ENCODE results near the gene TSG101. TPM values are rescaled to one million over a fixed set of nuclear protein-coding genes. Genes with fewer than 3 reads are reported as not detected.

The TSG101 gene
- polyA plus RNA-seq, 1 donor (not counting 4 experiments of a cell fraction or from before 2014, with no cell fraction given): 113 TPM

GRCh38 chr11:18479063-18479462 is 47.7 kb downstream of the TSG101 start:
- H3K9ac ChIP-seq (ENCODE audit: control insufficient read depth, extremely low read depth, insufficient read depth, low read length): no peak overlapping the region
- no peak for TF ChIP-seq EZH2 (IDR thresholded peaks at IDR 0.05; ENCODE audit: low read length)
- TF ChIP-seq, protein P1, sequence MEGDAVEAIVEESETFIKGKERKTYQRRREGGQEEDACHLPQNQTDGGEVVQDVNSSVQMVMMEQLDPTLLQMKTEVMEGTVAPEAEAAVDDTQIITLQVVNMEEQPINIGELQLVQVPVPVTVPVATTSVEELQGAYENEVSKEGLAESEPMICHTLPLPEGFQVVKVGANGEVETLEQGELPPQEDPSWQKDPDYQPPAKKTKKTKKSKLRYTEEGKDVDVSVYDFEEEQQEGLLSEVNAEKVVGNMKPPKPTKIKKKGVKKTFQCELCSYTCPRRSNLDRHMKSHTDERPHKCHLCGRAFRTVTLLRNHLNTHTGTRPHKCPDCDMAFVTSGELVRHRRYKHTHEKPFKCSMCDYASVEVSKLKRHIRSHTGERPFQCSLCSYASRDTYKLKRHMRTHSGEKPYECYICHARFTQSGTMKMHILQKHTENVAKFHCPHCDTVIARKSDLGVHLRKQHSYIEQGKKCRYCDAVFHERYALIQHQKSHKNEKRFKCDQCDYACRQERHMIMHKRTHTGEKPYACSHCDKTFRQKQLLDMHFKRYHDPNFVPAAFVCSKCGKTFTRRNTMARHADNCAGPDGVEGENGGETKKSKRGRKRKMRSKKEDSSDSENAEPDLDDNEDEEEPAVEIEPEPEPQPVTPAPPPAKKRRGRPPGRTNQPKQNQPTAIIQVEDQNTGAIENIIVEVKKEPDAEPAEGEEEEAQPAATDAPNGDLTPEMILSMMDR (optimal IDR thresholded peaks at IDR 0.05 in 1 of 3, IDR thresholded peaks at IDR 0.05 in 1 of 3, conservative IDR thresholded peaks at IDR 0.05 in 1 of 3; ENCODE audit: extremely low read depth in 1 of 3, insufficient read depth in 2 of 3, low read length in 3 of 3): no peak
- no peak overlapping the region for H3K27ac ChIP-seq (ENCODE audit: control insufficient read depth, insufficient read depth, low read length)
- no peak overlapping the region for H3K4me3 ChIP-seq (ENCODE audit: control insufficient read depth in 2 of 3, extremely low read depth in 1 of 3, insufficient read depth in 2 of 3, low read depth in 1 of 3, low read length in 3 of 3)
- no peaks in the 10 kb centered on the region for H4K20me1 ChIP-seq (ENCODE audit: control insufficient read depth, extremely low read depth, insufficient read depth, low read length)
- no peak for DNase-seq (ENCODE audit: low read depth, low spot score)
- dilution Hi-C loops (cut with MboI; ENCODE audit: extremely low pct_ligation_motif_present, low sequenced_read_pairs): no loop called here
- H3K4me2 ChIP-seq (ENCODE audit: control insufficient read depth, extremely low read depth, insufficient read depth, low read depth, low read length): no peak overlapping the region
- H3K79me2 ChIP-seq (ENCODE audit: control insufficient read depth, insufficient read depth, low read length): no peaks in the 10 kb centered on the region
- no peak overlapping the region for H2AFZ ChIP-seq (ENCODE audit: control insufficient read depth, low read length)
- H3K27me3 ChIP-seq (ENCODE audit: control insufficient read depth, extremely low read depth, insufficient read depth, low read length): no peaks in the 10 kb centered on the region
- no peaks in the 10 kb centered on the region for H3K9me1 ChIP-seq (ENCODE audit: control insufficient read depth, extremely low read depth, insufficient read depth, low read length)
- H3K4me1 ChIP-seq (ENCODE audit: control insufficient read depth, extremely low read depth, insufficient read depth, low read length): no peaks in the 10 kb centered on the region
- peaks cover 21 to 23% of the 10 kb centered on the region in 2 experiments for H3K36me3 ChIP-seq (ENCODE audit: control insufficient read depth in 2 of 2, extremely low read depth in 1 of 2, insufficient read depth in 2 of 2, low read length in 2 of 2)
- no peaks in the 10 kb centered on the region for H3K9me3 ChIP-seq (ENCODE audit: control insufficient read depth, low read depth, low read length)
- no peak for FAIRE-seq

- Histone ChIP-seq H3K27me3 (ENCODE audit: control insufficient read depth, extremely low read depth, insufficient read depth, low read length) (no peaks in the 10 kb centered on the region), H3K36me3 (ENCODE audit: control insufficient read depth in 2 of 2, extremely low read depth in 1 of 2, insufficient read depth in 2 of 2, low read length in 2 of 2) (peaks cover 0 to 1% of the 10 kb centered on the region in 2 experiments), H2AFZ (ENCODE audit: control insufficient read depth, low read length) (no peak overlapping the region), H3K9ac (ENCODE audit: control insufficient read depth, extremely low read depth, insufficient read depth, low read length) (no peak overlapping the region), H3K4me1 (ENCODE audit: control insufficient read depth, extremely low read depth, insufficient read depth, low read length) (no peaks in the 10 kb centered on the region), H3K27ac (ENCODE audit: control insufficient read depth, insufficient read depth, low read length) (no peak overlapping the region), H3K4me2 (ENCODE audit: control insufficient read depth, extremely low read depth, insufficient read depth, low read depth, low read length) (no peak overlapping the region), H3K9me1 (ENCODE audit: control insufficient read depth, extremely low read depth, insufficient read depth, low read length) (no peaks in the 10 kb centered on the region), H4K20me1 (ENCODE audit: control insufficient read depth, extremely low read depth, insufficient read depth, low read length) (no peaks in the 10 kb centered on the region), H3K79me2 (ENCODE audit: control insufficient read depth, insufficient read depth, low read length) (no peaks in the 10 kb centered on the region), H3K4me3 (ENCODE audit: control insufficient read depth in 2 of 3, extremely low read depth in 1 of 3, insufficient read depth in 2 of 3, low read depth in 1 of 3, low read length in 3 of 3) (no peak overlapping the region), H3K9me3 (ENCODE audit: control insufficient read depth, low read depth, low read length) (no peaks in the 10 kb centered on the region)
- TF ChIP-seq EZH2 (IDR thresholded peaks at IDR 0.05; ENCODE audit: low read length): no peak
- TF ChIP-seq, protein P1 (optimal IDR thresholded peaks at IDR 0.05 in 1 of 3, IDR thresholded peaks at IDR 0.05 in 1 of 3, conservative IDR thresholded peaks at IDR 0.05 in 1 of 3; ENCODE audit: extremely low read depth in 1 of 3, insufficient read depth in 2 of 3, low read length in 3 of 3): no peak
- dilution Hi-C loops (cut with MboI; ENCODE audit: extremely low pct_ligation_motif_present, low sequenced_read_pairs): no loop called here
- DNase-seq (ENCODE audit: low read depth, low spot score) (no peak), FAIRE-seq (no peak)
Measured at GRCh38 chr11:18472587-18472986, 54.2 kb downstream of the TSG101 start.

Data from keratinocyte (primary cell).